ENCODE results near the gene RTEL1.

RTEL1 gene

DNA sequence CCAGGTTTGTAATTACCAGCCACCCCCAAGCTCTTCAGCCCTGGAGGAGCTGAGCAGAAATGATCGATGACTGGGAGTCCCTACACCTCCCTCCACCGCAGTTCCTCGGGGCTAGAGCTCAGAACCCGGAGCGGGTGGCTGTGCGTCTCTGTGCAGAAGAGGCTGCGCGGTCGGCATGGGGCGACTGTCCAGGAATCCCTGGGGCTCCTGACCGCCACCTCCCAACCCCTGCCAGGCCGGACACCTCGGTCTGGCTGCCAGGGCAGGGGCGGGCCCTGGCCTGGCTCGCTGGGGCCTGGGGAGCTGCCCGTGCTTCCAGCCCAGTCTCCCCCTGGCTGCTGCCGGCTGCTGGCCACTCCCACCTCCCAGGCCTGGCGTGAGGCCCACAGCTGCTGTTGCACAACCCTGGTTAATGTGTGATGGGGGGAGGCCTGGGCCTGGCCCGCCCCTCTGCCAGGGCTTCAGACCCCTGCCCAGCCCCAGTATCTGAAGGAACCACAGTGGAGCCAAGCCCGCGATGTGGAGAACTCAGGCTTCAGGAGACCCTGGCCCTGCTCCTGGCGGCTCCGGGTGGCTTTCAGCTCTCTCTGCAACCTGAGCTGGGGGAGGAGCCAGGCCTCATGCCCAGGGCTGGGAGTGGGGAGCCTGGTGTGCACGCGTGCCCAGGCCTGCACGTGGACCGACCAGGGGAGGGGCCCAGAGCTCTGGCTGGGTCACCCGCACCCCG lies 82.7 kb downstream of the RTEL1 start (continued):
- TF ChIP-seq, protein P1, sequence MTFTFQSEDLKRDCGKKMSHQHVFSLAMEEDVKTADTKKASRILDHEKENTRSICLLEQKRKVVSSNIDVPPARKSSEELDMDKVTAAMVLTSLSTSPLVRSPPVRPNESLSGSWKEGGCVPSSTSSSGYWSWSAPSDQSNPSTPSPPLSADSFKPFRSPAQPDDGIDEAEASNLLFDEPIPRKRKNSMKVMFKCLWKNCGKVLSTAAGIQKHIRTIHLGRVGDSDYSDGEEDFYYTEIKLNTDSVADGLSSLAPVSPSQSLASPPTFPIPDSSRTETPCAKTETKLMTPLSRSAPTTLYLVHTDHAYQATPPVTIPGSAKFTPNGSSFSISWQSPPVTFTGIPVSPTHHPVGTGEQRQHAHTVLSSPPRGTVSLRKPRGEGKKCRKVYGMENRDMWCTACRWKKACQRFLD (tag by site-specific recombination; IDR thresholded peaks at IDR 0.05), result no peak
- TF ChIP-seq, protein P2, sequence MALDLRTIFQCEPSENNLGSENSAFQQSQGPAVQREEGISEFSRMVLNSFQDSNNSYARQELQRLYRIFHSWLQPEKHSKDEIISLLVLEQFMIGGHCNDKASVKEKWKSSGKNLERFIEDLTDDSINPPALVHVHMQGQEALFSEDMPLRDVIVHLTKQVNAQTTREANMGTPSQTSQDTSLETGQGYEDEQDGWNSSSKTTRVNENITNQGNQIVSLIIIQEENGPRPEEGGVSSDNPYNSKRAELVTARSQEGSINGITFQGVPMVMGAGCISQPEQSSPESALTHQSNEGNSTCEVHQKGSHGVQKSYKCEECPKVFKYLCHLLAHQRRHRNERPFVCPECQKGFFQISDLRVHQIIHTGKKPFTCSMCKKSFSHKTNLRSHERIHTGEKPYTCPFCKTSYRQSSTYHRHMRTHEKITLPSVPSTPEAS (tag by site-specific recombination; IDR thresholded peaks at IDR 0.05), result no peak
- TF ChIP-seq, protein P3, sequence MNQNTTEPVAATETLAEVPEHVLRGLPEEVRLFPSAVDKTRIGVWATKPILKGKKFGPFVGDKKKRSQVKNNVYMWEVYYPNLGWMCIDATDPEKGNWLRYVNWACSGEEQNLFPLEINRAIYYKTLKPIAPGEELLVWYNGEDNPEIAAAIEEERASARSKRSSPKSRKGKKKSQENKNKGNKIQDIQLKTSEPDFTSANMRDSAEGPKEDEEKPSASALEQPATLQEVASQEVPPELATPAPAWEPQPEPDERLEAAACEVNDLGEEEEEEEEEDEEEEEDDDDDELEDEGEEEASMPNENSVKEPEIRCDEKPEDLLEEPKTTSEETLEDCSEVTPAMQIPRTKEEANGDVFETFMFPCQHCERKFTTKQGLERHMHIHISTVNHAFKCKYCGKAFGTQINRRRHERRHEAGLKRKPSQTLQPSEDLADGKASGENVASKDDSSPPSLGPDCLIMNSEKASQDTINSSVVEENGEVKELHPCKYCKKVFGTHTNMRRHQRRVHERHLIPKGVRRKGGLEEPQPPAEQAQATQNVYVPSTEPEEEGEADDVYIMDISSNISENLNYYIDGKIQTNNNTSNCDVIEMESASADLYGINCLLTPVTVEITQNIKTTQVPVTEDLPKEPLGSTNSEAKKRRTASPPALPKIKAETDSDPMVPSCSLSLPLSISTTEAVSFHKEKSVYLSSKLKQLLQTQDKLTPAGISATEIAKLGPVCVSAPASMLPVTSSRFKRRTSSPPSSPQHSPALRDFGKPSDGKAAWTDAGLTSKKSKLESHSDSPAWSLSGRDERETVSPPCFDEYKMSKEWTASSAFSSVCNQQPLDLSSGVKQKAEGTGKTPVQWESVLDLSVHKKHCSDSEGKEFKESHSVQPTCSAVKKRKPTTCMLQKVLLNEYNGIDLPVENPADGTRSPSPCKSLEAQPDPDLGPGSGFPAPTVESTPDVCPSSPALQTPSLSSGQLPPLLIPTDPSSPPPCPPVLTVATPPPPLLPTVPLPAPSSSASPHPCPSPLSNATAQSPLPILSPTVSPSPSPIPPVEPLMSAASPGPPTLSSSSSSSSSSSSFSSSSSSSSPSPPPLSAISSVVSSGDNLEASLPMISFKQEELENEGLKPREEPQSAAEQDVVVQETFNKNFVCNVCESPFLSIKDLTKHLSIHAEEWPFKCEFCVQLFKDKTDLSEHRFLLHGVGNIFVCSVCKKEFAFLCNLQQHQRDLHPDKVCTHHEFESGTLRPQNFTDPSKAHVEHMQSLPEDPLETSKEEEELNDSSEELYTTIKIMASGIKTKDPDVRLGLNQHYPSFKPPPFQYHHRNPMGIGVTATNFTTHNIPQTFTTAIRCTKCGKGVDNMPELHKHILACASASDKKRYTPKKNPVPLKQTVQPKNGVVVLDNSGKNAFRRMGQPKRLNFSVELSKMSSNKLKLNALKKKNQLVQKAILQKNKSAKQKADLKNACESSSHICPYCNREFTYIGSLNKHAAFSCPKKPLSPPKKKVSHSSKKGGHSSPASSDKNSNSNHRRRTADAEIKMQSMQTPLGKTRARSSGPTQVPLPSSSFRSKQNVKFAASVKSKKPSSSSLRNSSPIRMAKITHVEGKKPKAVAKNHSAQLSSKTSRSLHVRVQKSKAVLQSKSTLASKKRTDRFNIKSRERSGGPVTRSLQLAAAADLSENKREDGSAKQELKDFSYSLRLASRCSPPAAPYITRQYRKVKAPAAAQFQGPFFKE (tag by site-specific recombination; IDR thresholded peaks at IDR 0.05; ENCODE audit: borderline replicate concordance), result no peak; the same call in 1 of the 2 replicates
- TF ChIP-seq ZBTB20 (tag by site-specific recombination; IDR thresholded peaks at IDR 0.05) (peak; percentile 92; the same call in 1 of the 2 replicates), ZFP41 (tag by site-specific recombination; IDR thresholded peaks at IDR 0.05; ENCODE audit: borderline replicate concordance) (no peak), ZIC2 (tag by site-specific recombination; IDR thresholded peaks at IDR 0.05) (peak; percentile 71), ZNF175 (tag by site-specific recombination; IDR thresholded peaks at IDR 0.05) (no peak), KLF1 (tag by site-specific recombination; IDR thresholded peaks at IDR 0.05) (0 out of 2 replicates have a peak, but pooled peaks have one; percentile 29), ZNF292 (tag by site-specific recombination; IDR thresholded peaks at IDR 0.05; ENCODE audit: borderline replicate concordance, low read depth) (no peak), ZNF626 (tag by site-specific recombination; IDR thresholded peaks at IDR 0.05) (no peak), ZNF202 (tag by site-specific recombination; IDR thresholded peaks at IDR 0.05; ENCODE audit: borderline replicate concordance) (no peak), ZNF623 (tag by site-specific recombination; IDR thresholded peaks at IDR 0.05) (no peak), GFI1B (tag by site-specific recombination; IDR thresholded peaks at IDR 0.05) (no peak), ZNF747 (tag by site-specific recombination; IDR thresholded peaks at IDR 0.05) (no peak), ZBTB17 (tag by site-specific recombination; IDR thresholded peaks at IDR 0.05) (peak; percentile 96), ZNF658 (tag by site-specific recombination; IDR thresholded peaks at IDR 0.05) (no peak), KLF10 (tag by site-specific recombination; IDR thresholded peaks at IDR 0.05) (0 out of 2 replicates have a peak, but pooled peaks have one; percentile 38), ZNF777 (tag by site-specific recombination; IDR thresholded peaks at IDR 0.05; ENCODE audit: borderline replicate concordance) (0 out of 2 replicates have a peak, but pooled peaks have one; percentile 34), KLF8 (tag by site-specific recombination; IDR thresholded peaks at IDR 0.05) (peak; percentile 69), ZNF544 (tag by site-specific recombination; IDR thresholded peaks at IDR 0.05) (no peak), OVOL3 (tag by site-specific recombination; IDR thresholded peaks at IDR 0.05) (no peak)
- TF ChIP-seq, protein P4, sequence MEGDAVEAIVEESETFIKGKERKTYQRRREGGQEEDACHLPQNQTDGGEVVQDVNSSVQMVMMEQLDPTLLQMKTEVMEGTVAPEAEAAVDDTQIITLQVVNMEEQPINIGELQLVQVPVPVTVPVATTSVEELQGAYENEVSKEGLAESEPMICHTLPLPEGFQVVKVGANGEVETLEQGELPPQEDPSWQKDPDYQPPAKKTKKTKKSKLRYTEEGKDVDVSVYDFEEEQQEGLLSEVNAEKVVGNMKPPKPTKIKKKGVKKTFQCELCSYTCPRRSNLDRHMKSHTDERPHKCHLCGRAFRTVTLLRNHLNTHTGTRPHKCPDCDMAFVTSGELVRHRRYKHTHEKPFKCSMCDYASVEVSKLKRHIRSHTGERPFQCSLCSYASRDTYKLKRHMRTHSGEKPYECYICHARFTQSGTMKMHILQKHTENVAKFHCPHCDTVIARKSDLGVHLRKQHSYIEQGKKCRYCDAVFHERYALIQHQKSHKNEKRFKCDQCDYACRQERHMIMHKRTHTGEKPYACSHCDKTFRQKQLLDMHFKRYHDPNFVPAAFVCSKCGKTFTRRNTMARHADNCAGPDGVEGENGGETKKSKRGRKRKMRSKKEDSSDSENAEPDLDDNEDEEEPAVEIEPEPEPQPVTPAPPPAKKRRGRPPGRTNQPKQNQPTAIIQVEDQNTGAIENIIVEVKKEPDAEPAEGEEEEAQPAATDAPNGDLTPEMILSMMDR (tag by site-specific recombination; IDR thresholded peaks at IDR 0.05), result peak; percentile 46
- TF ChIP-seq, protein P5, sequence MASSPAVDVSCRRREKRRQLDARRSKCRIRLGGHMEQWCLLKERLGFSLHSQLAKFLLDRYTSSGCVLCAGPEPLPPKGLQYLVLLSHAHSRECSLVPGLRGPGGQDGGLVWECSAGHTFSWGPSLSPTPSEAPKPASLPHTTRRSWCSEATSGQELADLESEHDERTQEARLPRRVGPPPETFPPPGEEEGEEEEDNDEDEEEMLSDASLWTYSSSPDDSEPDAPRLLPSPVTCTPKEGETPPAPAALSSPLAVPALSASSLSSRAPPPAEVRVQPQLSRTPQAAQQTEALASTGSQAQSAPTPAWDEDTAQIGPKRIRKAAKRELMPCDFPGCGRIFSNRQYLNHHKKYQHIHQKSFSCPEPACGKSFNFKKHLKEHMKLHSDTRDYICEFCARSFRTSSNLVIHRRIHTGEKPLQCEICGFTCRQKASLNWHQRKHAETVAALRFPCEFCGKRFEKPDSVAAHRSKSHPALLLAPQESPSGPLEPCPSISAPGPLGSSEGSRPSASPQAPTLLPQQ (tag by site-specific recombination; IDR thresholded peaks at IDR 0.05), result no peak
- TF ChIP-seq, protein P6, sequence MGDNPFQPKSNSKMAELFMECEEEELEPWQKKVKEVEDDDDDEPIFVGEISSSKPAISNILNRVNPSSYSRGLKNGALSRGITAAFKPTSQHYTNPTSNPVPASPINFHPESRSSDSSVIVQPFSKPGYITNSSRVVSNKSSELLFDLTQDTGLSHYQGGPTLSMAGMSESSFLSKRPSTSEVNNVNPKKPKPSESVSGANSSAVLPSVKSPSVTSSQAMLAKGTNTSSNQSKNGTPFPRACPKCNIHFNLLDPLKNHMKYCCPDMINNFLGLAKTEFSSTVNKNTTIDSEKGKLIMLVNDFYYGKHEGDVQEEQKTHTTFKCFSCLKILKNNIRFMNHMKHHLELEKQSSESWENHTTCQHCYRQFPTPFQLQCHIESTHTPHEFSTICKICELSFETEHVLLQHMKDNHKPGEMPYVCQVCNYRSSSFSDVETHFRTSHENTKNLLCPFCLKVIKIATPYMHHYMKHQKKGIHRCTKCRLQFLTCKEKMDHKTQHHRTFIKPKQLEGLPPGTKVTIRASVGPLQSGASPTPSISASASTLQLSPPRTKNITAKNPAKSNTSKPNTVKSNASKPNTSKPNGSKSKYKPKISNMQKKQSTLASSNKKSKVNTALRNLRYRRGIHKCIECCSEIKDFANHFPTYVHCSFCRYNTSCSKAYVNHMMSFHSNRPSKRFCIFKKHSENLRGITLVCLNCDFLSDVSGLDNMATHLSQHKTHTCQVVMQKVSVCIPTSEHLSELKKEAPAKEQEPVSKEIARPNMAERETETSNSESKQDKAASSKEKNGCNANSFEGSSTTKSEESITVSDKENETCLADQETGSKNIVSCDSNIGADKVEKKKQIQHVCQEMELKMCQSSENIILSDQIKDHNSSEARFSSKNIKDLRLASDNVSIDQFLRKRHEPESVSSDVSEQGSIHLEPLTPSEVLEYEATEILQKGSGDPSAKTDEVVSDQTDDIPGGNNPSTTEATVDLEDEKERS (tag by site-specific recombination; IDR thresholded peaks at IDR 0.05), result no peak

Measured in HEK293 (cell line).